Measurements from ENCODE around the gene AOPEP.
"Not testable (repeated sequence)": the region's sequence is repeated elsewhere in the genome, so short reads cannot be mapped to it uniquely, and the experiment has no call there.

Gene AOPEP

GRCh38 chr9:94965631-94966030, 239.1 kb downstream of the AOPEP start:
- not testable (repeated sequence) for DNase-seq (ENCODE audit: low read depth, low spot score)

DNA sequence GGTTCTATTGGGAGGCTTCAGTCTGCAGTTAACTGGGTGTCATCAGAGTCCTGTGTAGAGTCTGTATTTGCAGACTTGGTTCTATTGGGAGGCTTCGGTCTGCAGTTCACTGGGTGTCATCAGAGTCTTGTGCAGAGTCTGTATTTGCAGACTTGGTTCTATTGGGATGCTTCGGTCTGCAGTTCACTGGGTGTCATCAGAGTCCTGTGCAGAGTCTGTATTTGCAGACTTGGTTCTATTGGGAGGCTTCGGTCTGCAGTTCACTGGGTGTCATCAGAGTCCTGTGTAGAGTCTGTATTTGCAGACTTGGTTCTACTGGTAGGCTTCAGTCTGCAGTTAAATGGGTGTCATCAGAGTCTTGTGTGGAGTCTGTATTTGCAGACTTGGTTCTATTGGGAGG, 239.5 kb downstream of the AOPEP start:
- DNase-seq (ENCODE audit: low read depth, low spot score): not testable (repeated sequence)

GRCh38 chr9:94967482-94967881, 241.0 kb downstream of the AOPEP start:
- DNase-seq (ENCODE audit: low read depth, low spot score): no peak

DNA sequence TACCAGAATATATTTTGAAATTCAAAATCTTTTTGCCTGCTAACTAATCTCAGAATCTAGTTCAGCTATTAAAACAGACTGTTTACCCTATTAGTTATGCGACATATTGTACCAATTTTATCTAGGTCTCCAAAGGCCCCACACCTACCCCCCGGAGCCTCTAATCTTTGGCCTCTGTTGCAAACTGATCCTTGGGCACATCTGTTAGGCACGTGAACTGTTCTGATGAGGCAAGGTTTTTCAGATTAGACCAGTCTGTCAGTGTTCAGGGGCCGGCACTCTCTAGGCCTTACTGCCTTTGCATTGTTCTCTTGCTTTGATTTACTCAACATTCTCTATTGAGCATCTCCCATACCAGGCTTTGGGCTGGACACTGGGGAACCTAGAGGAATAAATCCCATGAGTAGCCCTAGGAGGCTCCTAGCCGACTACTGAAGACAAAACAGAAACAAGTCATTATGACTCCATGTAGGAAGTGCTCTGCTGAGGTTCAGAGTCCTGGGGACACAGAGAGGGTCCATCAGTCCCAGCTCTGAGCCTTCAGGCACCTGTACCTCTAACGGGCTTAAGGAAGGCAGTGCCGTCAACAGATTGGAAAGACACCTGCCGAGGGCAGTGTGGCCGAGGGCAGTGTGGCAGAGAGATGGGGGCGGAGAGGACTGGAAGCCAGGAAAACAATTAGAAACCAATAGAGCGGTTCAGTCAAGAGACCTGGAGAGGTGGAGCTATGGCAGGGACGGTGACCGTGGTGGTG, 245.1 kb downstream of the AOPEP start:
- no peak for DNase-seq (ENCODE audit: low read depth, low spot score)

DNA sequence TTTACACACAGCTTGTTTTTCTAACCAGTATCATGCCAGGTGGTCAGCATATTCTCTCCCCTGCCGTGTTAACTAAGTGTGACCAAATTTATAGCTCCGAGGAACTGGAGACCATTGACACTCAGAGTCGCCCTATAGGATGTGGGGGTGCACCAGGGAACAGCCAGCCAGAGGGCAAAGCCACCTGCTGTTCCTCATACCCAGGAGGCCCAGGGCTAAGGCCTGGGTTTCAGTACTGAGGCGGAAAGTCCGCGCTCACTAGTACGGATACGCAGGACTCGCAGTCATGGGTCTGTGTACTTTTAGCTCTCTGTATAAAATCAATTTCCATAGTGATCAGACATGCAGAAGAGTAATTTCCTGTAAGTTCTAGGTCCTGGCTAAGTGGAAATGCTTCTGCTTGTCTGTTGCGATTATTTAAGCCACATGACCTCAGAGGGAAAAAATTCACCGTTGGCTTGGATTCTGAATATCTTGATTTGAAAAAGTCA, 247.0 kb downstream of the AOPEP start:
- DNase-seq (ENCODE audit: low read depth, low spot score): no peak

DNA sequence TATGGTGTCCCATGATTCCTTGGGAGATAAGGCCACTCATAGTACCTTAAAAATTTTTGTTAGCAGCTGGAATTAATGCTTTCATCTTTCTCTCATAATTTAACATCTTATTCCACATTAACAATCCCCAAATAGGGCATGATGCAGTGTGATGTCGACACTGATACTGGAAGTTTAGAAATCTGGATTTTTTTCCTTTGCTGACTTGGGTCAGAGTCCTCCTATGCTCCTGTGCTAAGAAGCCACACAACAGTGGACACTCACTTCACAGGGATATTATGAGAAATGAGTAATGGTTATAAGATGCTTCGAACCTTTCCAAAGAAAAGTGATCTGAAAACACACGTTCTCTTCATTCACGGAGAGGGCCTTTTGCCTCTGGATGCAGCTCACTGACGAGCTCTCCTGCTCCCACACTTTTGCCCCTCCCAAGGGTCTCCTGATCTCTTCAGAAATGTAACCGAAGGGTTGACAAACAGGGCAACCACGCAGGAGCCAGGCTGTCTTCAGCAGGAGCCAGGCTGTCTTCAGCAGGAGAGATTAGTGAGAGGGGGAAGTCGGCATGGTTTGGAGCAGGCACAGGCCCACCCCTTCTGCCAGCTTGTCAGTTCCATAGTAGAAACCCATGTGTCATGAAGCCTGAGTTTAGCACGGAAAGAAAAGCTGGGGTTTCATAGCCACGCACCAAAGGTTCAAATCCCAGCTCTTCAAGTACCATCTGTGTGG, 247.8 kb downstream of the AOPEP start:
- no peak for DNase-seq (ENCODE audit: low read depth, low spot score)

- DNase-seq (ENCODE audit: low read depth, low spot score): no peak
These were observed 249.0 kb downstream of the AOPEP start for GRCh38 chr9:94975480-94975879.

DNA sequence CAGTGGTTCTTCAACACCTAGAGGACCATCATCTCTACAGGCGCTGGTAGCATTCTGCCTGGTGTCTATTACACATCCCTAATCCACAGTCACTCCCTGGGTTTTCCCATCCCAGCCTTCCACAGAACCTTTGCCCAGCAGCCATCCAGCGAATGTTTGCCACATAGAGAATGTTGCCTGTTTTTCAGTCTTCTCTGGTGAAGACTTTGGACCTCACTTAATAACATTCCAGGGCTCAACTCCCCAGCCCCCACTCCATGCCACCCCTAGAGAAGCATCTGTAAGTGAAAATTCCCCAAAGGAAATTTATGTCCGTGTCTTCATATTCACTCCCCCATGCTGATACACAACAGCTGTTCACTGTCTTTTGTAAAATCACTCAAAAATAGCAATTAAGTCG, 249.6 kb downstream of the AOPEP start:
- DNase-seq (ENCODE audit: low read depth, low spot score): no peak

DNA sequence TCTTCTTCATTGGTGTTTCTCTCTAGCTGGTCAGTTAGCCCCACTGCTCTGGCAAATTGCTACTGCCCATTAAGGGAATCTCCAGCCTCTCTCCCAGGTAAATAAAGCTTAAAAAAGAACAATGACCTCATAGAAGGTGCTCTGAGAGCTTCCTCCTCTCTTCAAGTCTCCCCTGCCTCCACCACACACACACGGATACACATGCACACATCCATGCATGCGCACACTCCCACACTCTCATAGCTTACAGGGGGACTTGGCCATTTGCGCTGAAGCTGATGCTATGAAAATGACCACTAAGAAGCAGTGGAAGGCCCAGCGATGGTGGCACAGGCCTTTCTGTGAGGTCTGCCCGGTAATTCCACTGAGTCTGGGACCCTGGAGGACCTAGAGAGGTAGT, 250.9 kb downstream of the AOPEP start:
- no peak for DNase-seq (ENCODE audit: low read depth, low spot score)

GRCh38 chr9:94979904-94980507, 253.5 kb downstream of the AOPEP start:
- DNase-seq (ENCODE audit: low read depth, low spot score): no peak

DNA sequence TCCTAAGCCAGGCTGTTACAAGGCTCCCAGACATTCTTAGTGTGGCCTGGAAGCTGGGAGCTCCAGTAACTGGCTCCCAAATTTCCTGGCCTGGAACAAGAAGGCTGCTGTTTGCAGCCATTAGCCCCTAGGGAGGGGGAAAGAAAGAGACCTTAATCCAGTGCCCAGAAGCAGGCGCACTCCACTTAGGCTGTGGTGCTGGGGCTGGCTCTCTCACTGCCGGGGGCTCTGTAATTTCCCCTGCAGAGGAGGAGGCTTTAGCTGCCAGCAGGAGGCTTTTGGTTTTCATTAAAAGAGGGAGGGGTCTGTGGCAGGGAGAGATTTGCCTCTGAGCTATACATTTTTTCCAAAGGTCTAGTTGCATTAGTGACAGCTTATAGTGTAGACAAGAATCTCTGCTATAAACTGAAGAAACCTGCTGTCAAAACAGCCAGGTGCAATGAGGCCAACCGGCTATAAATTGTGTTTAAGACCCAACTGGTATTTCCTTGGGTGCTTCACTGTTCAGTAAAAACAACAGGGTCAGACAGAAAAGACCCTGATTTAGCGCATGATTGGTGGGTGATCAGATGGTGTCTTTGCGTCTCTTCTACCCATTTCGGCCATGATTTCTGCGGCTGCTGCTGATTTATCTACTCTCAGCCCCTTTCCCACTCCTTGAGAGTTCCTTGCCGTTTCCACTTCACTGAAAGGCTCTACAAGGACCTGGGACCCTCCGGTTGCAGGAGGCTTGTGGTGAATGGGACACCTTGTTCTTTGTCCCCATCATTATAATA, 254.6 kb downstream of the AOPEP start:
- DNase-seq (ENCODE audit: low read depth, low spot score): no peak

DNA sequence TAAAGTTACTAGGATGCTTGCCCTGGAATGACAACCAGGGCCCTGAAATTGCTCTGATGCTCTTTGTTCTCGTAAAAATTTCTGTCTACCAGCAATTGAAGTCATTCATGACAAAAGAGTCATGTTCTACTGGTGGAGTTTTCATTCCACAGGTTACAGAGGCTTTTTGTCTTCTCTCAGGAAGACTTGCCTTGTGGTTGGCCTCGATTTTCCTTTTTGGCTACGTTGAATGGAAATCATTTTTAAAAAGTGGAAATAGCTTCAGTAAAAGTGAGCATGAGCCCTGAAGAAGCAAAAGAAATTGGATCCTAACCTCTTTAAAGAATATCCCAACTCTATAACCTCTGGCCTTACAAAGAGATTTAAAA, 255.2 kb downstream of the AOPEP start:
- DNase-seq (ENCODE audit: low read depth, low spot score): no peak

DNA sequence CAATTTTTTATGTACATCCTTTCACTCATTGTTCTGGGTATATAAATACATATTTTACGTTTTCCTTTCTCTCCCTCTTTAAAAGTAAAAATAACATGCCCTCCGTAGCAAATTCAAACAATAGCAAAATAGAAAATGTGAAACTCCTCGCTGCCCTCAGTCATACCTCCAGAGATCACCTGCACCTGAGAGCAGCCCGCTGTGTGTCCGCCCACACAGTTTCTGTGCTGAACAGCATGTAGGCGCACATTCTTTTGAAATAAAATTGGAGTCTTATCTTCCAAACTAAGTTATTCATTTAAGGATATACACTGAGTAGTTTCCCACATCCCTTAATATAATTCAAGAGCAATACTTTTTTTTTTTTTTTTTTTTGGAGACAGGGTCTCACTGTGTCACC, 255.7 kb downstream of the AOPEP start:
- no peak for DNase-seq (ENCODE audit: low read depth, low spot score)

DNA sequence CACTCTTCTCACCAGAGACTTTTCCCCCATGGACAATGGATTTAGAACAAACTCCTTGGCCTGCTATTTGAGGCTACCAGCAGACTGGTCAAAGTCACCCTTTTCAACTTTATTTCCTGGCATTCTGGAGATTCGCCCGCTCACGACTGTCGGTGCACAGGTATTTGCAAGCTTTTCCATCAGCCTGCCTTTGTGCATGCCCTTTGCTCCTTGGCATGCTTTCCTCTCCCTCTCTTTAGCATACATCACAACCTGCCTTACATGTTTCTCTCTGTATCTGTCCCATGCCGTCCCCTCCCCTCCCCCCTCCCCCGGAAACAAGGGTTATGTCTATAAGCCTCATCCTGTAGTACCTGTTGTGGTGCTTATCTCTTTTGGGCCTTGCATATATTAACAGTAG, 257.1 kb downstream of the AOPEP start:
- no peak for DNase-seq (ENCODE audit: low read depth, low spot score)

DNA sequence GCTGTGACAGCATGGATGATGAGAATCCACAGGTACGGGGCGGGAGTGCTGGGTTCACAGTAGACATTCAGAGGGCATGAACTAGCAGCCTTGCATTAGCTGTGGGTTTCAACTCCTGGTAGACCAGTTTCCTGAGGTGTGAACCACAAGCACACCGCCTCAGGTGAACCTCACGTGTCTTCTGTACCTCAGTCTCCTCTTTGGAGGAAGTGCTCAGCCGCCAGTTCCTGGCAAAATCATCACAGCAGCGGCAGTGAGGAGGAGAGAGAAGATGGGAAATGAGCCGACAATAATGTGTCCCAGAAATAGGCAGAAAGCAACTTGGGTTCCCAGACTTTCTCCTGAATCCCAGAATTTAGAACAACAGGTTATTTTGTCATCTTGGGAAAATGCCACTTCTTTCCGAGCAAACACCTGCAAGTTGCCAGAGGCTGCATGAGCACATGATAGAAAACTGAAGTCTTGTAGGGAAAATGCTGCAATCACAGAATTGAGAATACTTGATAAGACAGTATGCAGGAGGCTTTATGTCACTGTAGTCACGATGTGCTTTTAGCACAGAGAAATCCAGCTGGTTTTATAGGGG, 258.5 kb downstream of the AOPEP start:
- no peak for DNase-seq (ENCODE audit: low read depth, low spot score)

GRCh38 chr9:94985649-94986048, 259.1 kb downstream of the AOPEP start:
- DNase-seq (ENCODE audit: low read depth, low spot score): no peak

GRCh38 chr9:94987731-94988130, 261.2 kb downstream of the AOPEP start:
- no peak for DNase-seq (ENCODE audit: low read depth, low spot score)

DNA sequence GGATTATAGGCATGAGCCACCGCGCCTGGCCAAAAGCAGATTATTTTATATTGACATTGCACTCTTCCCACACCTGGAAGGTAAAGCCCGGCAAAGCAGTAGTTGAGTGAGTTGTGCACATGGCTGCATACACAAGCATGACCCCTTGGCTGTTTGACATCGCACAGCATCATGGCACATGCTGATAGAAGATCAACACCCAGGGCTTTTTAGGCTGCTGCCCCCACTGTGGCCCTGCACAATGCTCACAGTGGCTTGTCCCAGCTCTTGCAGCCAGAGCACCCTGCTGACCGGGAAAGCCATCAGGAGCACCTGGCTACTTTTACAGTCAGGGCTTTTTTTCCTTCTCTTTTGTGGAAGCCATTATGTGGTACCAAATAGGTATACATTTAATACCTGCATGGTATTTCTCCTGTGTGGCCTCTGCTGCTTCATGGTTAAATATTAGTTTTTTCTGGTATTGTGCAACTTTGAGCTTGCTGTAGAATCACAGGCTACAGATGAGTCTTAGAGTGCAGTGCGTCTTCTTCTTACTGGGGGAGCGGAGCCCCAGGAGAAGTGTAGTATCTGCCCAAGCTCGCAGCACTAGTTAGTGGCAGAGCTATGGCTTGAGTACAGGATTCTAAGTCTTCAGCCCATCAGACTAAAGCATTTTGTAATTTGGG, 264.5 kb downstream of the AOPEP start:
- DNase-seq (ENCODE audit: low read depth, low spot score): no peak

DNA sequence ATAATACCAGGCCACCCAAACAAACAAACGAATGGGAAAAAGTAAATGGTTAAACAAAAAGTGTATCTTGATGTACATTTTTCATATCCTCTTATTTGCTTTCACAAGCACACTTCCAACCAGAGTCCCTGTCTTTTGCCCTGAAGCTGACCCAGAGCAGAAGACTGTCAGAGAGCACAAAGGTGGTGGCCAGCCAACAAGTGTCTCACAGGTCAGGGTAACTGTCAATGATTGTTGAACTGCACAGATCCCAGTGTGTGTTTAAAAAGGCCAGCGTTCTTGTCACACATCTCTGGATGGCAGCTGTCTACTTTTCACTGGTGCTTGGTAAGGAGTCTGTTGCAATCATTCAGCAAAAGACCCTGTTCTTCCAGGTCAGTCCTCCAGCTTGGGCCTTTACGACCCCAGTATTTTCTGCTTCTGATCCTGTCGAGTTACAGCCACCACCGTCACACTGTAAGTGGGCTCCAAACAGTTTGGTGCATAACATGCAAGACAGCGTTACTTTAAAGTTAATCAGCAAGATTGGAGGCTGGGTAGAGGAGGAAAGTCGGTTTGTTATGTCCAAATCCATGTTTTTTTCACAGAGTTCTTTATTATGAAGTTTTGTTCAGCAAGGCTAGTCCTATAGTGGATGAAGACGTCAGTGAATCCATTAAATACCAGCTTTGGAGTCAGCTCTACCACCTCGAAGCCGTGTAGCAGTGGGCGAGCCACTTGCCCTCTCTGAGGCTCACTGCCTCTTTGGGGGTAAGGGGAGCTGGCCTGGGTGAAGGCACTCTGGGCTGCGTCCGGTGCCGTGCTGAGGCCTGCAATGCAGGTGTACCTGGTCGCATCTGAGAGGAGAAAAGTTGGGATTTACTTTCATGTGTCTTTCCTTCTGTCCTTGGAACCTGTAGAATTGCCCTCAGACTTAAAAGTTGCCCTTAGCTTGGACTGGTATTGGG, 265.7 kb downstream of the AOPEP start:
- no peak for DNase-seq (ENCODE audit: low read depth, low spot score)

Data from activated naive CD8-positive, alpha-beta T cell treated with anti-CD3 and anti-CD28 coated beads, Interleukin-2, amount 50 U/mL, for 16 hours (primary cell).